ENCODE results near the gene AOC3. TPM values are rescaled to one million over a fixed set of nuclear protein-coding genes. Genes with fewer than 3 reads are reported as not detected.
"Not testable (repeated sequence)": the region's sequence is repeated elsewhere in the genome, so short reads cannot be mapped to it uniquely, and the experiment has no call there.

AOC3 gene
- total RNA-seq, 4 donors from 2014 or later, result 4.7 to 11.2 (median 8.1) TPM

DNA sequence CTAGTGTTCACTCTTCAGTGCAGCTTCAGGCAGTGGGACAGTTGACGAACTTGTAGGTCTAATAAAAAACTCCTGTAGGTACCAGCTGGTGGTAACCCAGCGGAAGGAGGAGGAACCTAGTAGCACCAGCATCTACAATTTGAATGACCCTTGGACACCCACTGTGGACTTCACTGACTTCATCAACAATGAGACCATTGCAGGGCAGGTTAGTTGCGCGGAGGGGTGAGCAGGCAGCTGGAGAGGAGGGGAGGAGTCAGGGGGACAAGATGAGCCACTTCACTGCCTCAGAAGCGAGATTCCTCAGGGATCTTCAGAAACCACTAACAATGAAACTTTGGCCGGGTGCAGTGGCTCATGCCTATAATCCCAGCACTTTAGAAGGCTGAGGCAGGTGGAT is 22.3 kb downstream of the AOC3 start:
- no peak overlapping the region for H3K4me3 ChIP-seq (ENCODE audit: low read depth, poor library complexity, severe bottlenecking)
- intact Hi-C loops (cut with DNase I; ENCODE audit: low total_unique reads), result no loop called here
- no peak for TF ChIP-seq POLR2A (IDR thresholded peaks at IDR 0.05)
- TF ChIP-seq, protein P1, sequence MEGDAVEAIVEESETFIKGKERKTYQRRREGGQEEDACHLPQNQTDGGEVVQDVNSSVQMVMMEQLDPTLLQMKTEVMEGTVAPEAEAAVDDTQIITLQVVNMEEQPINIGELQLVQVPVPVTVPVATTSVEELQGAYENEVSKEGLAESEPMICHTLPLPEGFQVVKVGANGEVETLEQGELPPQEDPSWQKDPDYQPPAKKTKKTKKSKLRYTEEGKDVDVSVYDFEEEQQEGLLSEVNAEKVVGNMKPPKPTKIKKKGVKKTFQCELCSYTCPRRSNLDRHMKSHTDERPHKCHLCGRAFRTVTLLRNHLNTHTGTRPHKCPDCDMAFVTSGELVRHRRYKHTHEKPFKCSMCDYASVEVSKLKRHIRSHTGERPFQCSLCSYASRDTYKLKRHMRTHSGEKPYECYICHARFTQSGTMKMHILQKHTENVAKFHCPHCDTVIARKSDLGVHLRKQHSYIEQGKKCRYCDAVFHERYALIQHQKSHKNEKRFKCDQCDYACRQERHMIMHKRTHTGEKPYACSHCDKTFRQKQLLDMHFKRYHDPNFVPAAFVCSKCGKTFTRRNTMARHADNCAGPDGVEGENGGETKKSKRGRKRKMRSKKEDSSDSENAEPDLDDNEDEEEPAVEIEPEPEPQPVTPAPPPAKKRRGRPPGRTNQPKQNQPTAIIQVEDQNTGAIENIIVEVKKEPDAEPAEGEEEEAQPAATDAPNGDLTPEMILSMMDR (IDR thresholded peaks at IDR 0.05), result no peak
- 82 to 84% methylated on average over 6 of the region's 6 CpGs for WGBS, 2 donors
- DNase-seq (ENCODE audit: low spot score in 2 of 2), result no peak

DNA sequence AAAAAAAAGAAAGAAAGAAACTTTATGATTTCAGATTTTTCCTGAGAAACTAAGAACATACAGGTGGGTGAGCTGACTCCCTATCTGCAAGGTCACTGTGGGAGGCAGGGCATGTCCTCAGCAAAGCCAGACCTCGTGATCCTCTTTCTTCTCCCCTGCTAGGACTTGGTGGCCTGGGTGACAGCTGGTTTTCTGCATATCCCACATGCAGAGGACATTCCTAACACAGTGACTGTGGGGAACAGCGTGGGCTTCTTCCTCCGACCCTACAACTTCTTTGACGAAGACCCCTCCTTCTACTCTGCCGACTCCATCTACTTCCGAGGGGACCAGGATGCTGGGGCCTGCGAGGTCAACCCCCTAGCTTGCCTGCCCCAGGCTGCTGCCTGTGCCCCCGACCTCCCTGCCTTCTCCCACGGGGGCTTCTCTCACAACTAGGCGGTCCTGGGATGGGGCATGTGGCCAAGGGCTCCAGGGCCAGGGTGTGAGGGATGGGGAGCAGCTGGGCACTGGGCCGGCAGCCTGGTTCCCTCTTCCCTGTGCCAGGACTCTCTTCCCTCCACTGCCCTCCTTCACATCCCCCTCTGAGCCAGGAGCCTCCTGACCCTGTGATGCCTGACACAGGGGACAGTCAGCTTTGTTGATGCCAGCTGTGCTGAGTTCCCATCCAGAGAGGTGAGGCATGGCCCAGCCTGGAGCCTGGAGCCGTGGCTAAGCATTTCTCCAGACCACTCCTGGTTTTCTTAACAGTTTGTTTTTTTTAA is 23.1 kb downstream of the AOC3 start:
- DNase-seq (ENCODE audit: low spot score in 2 of 2); intact Hi-C loops (cut with DNase I; ENCODE audit: low total_unique reads); H3K4me3 ChIP-seq (ENCODE audit: low read depth, poor library complexity, severe bottlenecking): not testable (repeated sequence)
- WGBS, 2 donors, result 73 to 77% methylated on average over 8 to 12 of the region's 12 CpGs

DNA sequence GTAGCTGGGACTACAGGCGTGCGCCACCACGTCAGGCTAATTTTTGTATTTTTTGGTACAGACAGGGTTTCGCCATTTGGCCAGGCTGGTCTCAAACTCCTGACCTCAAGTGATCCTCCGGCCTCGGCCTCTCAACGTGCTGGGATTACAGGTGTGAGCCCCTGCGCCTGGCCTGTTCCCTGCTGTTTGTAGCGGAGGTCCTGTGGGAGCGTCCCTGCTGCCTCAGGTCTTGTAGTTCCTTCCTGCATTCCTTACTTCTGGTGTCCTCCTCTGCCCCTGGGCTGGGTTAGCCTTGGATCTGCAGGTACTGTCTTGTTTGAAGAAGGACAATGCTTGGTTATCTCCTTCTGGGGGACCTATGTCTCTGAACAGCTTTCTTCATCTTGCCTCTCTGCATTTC is 26.0 kb downstream of the AOC3 start:
- intact Hi-C loops (cut with DNase I; ENCODE audit: low total_unique reads), result no loop called here
- TF ChIP-seq POLR2A (IDR thresholded peaks at IDR 0.05), result no peak
- TF ChIP-seq, protein P1 (IDR thresholded peaks at IDR 0.05), result no peak
- 89 to 96% methylated on average over 10 of the region's 10 CpGs for WGBS, 2 donors
- H3K4me3 ChIP-seq (ENCODE audit: low read depth, poor library complexity, severe bottlenecking), result no peak overlapping the region
- DNase-seq (ENCODE audit: low spot score in 2 of 2), result no peak

DNA sequence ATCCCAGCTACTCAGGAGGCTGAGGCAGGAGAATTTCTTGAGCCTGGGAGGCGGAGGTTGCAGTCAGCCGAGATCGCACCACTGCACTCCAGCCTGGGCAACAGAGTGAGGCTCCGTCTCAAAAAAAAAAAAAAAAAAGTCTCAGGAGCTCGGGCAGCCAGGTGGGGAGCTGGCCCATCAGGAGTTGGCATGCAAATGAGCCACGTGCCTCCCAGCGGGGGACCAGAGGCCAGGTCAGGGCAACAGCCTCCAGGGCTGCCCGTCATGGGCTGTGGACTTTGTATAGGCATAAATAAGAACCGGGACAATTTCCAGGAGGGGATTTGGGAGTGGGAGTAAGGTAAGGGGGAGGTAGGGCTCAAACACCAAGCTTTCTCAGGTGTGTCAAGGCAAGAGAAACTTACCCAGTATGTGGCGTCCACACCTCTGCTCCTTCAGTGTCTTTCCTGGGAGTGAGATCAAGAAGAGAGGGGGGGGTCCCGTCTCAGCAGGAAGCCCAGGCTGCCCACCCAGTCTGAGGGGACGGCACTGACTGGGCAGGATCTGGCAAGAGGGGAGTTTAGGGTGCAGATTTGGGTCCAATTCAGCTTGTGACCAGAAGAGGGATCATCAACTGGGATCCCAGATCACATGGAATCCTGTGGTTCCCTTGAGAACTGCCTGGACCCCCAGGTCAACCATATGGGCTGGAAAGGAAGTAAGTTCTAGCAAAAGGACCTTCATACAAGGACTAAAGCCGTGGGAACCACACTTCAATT is 27.3 kb downstream of the AOC3 start:
- DNase-seq (ENCODE audit: low spot score in 2 of 2), result no peak
- intact Hi-C loops (cut with DNase I; ENCODE audit: low total_unique reads), result no loop called here
- WGBS, 2 donors, result 45 to 47% methylated on average over 13 of the region's 13 CpGs
- no peak for TF ChIP-seq POLR2A (IDR thresholded peaks at IDR 0.05)
- TF ChIP-seq, protein P1 (IDR thresholded peaks at IDR 0.05), result no peak
- H3K4me3 ChIP-seq (ENCODE audit: low read depth, poor library complexity, severe bottlenecking), result no peak overlapping the region

DNA sequence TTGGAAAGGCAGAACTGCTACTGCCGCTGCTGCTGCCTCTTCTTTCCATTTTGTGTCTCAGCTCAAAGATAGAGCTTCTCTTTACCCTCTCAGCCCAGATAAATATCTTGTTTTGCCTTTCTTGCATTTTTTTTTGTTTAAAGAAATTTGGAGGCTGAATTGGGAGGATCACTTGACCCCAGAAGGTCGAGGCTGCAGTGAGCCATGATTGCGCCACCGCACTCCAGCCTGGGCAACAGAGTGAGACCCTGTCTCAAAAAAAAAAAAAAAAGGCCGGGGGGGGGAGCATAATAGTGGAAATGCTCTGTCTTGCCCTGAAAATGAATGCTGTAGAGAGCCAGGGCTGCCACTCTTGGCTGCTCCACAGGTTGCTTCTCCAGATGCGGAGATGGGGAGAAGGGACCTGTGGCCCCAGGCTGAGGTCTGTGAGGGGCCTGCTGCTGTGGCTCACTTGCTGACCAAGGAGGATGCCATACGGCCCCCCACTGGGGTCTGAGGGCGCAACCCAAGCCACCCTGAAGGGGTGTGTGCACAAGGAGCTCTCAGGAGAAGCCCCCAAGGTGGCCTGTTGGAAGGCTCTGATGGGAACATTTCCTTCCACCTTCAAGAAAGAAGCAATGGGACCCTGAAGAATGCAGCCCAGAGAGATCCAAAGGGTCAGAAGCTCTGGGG is 28.1 kb downstream of the AOC3 start:
- 78% methylated on average over 8 of the region's 8 CpGs for WGBS, 2 donors
- no peak overlapping the region for H3K4me3 ChIP-seq (ENCODE audit: low read depth, poor library complexity, severe bottlenecking)
- no peak for DNase-seq (ENCODE audit: low spot score in 2 of 2)
- TF ChIP-seq, protein P1 (IDR thresholded peaks at IDR 0.05), result no peak
- no peak for TF ChIP-seq POLR2A (IDR thresholded peaks at IDR 0.05)
- intact Hi-C loops (cut with DNase I; ENCODE audit: low total_unique reads), result no loop called here

DNA sequence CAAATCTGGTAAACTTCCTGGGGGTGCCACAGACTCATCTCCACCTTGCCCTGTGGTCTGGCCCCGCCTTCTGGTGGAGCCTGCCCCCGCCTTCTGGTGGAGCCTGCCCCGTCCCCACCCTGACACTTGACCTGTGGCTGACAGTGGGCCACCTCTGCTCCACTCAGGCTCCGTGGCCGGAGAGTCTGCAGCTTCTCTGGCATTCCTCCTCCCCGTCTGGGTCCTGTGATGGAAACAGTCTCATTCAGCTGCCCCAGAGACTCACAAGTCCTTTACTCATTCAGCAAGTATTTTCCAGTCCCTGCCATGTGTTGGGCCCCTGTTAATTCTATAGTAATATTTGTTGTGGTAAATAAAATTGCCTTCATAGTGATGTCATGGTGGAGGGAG is 28.6 kb downstream of the AOC3 start:
- intact Hi-C loops (cut with DNase I; ENCODE audit: low total_unique reads), result no loop called here
- TF ChIP-seq, protein P1 (IDR thresholded peaks at IDR 0.05), result no peak
- TF ChIP-seq POLR2A (IDR thresholded peaks at IDR 0.05), result no peak
- H3K4me3 ChIP-seq (ENCODE audit: low read depth, poor library complexity, severe bottlenecking), result no peak overlapping the region
- no peak for DNase-seq (ENCODE audit: low spot score in 2 of 2)
- WGBS, 2 donors, result 55 to 61% methylated on average over 6 of the region's 6 CpGs
